HG03469 (cell line): ENCODE results near the gene DYNC1LI1.

Experiments used
- ATAC-seq: cut with Tn5 transposase; IDR thresholded peaks from one replicate; pipeline ENCODE4 v1.9.1; 2021; ENCODE audit warnings: mild to moderate bottlenecking, moderate library complexity, moderate number of reproducible peaks; ENCODE audit not compliant: unreplicated experiment

The DYNC1LI1 gene

DNA sequence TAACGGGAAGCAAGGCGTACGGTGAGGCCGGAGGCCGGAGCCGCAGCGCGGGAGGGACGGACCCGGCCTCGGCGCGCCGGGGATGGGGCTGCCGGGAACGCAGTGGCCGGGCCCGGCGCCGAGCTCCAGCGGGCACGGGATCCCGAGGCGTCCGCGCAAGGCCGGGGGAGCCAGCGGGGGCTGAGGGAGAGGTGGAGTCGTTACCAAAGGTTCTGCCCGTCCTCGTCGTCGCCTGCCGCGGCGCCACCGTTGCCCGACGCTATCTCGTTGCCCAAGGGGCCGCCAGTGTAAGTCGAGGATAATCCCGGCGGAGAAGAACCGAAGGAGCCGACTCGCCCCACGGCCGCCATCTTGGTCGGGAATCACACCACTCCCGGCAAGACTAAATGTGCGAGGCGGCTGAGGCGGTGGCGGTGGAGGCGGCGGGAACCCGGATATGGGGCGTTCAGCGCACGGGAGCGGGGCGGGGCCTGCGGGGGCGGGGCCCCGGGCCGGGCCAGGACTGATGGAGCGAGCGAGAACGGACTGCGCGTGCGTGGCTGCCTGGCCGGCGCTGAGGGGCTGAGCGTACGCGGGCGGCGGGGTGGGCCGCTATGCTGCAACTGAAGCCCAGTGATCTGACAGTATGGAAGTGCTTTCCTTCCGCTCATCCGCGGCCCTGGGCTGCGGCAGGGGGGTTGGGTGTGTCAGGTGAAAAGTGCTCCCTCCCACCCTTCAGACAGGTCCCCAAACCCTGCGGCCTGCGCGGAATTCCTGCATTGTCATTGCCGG, at the start of gene DYNC1LI1:
Gene DYNC1LI1 (minus strand): TSS at position 438 of the 771 bp plus-strand sequence. CDS start 88 bp downstream, at position 350.
- ATAC-seq = peak; percentile 75

DNA sequence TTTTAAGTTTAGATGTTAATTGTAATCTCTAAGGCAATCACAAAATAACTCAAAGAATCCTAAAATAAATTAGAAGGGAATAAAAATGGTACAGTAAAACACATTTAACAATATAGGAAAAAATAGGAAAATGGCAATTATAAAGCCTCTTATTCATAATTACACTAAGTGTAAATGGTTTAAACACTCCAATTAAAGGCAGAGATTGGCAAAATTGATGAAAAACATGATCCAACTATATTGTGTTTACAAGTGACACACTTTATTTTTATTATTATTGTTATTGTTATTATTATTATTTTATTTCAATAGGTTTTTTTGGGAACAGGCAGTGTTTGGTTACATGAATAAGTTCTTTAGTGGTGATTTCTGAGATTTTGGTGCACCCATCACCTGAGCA, 48.7 kb upstream of the DYNC1LI1 start:
- no peak for ATAC-seq

DNA sequence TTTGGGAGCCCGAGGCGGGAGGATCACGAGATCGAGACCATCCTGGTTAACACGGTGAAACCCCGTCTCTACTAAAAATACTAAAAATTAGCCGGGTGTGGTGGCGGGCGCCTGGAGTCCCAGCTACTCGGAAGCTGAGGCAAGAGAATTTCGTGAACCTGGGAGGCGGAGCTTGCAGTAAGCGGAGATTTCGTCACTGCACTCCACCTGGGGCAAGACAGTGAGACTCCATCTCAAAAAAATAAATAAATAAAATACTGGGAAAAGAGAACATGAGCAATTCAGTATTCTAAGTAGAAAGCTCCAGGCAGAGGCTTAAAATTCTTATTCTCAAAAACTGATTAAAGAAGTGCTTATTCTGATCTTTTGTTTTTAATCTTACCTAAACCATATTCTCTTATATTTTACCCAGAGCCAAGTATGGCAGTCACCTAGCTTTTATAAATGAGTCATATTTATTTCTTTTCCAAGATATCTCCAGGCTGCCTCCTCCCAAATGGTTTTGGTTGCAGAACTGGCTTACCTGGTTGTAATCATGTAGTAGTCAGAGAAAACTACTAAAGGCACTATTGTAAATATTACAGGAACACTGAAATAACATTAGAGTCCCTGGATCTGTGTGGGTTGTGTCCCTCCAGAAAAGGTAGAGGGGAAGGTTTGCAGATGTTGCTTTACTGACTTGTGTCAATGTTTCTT, 45.8 kb upstream of the DYNC1LI1 start:
- no peak for ATAC-seq

DNA sequence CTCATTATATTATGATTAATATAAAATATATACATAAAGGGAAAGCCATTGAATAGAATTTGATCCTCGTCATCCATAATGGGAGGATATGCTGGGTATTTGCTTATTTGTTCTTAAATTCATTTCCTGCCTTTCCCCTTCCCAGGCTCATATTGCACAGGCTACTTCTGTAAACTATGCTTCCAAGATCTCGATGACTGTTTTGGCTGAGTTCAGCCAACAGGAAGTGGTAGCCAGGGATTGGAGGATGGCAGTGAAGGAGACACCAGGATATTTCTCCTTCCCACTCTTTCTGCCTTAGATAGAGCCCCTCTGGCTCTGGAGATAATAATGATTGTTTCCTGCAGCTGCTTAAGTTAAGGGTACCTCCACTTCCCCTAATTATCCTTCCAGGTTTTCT, 44.3 kb upstream of the DYNC1LI1 start:
- no peak for ATAC-seq

DNA sequence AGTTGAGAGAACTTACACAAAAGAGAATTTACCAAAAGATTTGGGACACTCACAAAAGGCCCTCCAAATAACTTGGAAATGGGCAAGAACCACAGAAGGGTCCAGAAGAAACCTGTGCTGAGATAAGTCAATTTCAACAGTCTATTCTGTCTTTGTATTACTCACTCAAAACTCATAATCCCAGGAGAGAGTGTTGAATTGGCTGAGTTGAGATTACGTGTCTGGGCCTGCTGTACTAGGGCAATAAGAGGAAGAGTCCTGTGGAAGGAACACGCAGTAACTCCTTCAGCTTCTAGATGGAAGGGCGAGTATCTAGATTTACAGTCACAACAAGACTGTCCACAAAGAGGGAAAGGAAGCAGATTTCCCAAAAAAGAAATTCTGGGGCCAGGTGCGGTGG, 42.5 kb upstream of the DYNC1LI1 start:
- ATAC-seq = no peak

DNA sequence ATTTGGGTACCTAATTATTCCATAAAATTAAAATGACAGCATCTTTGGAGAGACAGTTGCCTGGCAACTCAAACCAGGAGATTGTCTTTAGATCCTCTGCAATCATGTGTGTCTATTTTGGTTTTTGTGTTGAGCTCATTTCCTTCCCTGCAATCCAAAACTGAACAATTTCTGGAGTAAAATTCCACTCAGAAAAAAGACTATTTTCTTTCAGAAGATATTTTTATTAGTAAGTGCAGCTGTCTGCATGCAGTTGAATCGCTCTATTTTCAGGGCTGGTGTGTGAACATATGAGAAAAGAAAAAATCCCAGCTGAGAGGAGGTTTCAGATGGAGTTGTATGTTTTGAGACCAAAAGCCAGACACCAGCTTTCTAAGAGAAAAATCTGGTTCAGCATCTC, 41.9 kb upstream of the DYNC1LI1 start:
- ATAC-seq = no peak

DNA sequence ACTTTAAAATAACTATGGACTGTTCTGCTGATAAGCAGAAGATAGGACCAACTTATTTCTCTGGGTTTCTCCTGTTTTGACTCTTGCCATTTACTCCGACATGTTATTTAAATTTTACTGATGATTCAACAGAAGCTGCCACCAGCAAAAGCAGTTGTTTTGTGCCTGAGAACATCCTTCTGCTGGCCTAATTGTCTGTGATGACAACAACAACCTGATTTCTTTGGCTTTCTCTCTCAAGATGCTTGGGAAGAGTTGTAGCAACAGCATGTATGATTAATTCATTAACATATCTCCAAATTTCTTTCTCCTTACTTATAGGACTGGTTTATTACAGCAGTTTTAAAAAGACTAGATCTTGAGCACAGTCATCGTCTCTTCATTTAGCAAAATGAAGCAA, 36.9 kb upstream of the DYNC1LI1 start:
- no peak for ATAC-seq

DNA sequence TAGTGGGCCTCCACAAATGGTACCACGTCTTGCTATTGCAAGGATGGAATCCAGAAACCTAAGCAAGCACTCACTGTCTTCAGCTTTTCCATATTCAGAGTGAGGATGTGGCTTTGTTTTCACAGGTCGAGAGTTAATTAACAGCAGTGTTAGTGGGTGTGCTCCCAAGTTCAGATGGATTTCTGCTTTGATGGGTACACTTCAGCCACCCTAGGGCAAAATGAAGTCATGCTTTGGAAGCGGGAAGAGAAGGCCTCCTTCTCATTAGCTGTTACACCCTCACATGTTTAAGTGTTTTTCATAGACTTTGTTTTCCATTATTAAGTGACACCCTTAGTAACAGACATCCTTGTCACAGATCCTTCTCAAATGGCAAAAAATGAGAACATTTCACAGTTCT, 36.3 kb upstream of the DYNC1LI1 start:
- no peak for ATAC-seq

DNA sequence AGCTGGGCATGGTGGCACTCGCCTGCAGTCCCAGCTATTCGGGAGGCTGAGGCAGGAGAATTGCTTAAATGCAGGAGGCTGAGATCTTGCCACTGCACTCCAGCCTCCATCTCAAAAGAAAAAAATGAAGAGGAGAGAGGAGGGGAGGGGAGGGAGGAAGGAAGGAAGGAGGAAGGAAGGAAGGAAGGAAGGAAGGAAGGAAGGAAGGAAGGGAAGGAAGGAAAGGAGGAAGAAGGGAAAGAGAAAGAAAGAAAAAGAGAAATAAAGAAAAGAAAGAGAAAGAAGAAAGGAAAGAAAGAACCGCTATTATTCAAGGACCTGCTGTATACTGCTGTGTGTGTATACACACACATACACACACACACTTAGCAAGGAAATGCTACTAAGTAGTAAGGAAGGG, 35.6 kb upstream of the DYNC1LI1 start:
- no peak for ATAC-seq

DNA sequence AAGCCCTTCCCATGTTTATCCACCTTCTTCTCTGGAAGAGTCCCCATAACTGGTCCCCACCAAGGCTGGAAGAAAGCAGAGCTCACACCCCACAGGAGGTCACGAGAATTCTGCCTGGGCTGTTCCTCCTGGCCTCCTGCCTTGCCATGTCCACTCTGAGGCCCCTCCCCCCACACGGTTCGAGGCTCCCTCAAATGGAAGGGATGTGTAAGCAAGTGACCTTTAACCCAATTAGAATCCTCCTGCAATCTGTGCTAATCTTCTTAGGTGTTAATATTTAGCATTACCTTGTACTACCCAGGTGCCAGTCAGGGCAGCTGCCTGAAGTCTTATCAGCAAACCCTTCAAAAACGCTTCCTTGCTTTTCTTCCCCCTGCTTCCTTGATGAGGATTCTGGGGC, 32.4 kb upstream of the DYNC1LI1 start:
- ATAC-seq = no peak

DNA sequence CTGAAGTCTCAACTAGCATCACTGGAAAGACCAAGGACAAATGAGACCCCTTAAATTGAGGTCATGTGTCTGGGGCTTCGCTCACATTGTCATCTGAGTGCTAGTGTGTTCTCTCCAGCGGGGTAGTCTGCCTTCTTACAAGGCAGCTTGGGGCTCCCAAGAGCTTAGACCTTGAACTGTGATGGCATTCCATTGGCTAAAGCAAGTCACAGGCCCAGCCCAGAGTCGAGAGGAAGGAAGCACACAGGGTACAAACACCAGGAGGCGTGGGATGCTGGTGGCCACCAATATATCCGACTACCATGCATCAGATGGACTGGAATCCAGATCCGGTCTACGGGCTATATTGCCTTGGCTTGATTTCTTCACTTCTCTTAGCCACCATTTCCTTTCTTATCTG, 31.5 kb upstream of the DYNC1LI1 start:
- no peak for ATAC-seq

DNA sequence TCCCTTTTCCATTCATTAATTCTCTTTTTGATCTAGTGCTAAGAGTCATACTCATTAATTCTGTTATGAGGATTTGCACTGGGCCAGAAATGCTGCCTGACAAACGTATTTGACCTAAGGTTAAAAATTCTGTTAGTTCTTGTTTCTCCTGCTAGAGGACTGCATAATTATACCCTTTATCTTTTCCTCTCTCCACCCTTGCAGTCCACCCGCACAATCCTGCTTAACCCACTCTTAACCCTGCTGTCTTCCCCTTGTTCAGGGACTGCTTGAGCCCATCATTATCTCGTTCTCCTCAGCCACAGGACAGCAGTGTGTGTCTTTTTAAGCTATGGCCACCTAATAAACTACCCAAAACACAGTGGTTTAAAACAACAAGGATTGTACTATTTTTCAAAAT, 31.1 kb upstream of the DYNC1LI1 start:
- ATAC-seq = no peak

DNA sequence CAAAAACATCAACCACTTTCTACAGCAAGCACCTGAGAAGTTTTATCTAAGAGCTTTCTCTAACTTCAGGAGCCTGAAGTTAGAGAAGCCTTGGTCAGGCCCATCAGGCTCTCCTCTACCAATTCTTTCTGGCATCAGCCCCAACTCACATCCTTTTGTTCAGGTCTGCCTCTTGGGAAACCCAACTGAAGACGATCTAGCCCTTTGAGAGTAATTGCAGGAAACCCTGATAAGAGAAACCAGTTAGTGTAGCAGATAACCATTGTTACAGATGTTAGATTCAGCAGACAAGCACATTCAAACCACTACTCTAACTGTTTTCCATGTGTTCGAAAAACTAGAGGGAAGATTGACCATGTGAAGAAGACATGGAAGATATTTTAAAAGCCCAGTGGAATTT, 27.0 kb upstream of the DYNC1LI1 start:
- no peak for ATAC-seq

DNA sequence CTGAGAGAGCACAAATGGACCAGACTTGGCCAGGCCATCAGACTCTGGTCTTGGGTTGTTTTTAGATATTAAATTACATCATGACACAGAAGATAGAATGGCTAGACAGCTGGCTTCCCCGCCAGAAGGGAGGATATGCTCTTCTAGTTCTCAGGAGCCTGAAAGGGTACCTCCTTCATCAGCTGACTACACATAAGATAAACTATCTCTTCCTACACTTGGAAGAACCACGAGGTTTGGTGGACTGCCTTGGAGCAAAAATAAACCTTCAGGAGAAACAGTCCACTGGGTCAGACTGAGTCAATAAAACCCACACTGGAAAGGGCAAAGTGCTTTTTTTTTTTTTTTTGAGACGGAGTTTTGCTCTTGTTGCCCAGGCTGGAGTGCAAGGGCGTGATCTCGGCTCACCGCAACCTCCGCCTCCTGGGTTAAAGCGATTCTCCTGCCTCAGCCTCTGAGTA, 26.3 kb upstream of the DYNC1LI1 start:
- no peak for ATAC-seq

DNA sequence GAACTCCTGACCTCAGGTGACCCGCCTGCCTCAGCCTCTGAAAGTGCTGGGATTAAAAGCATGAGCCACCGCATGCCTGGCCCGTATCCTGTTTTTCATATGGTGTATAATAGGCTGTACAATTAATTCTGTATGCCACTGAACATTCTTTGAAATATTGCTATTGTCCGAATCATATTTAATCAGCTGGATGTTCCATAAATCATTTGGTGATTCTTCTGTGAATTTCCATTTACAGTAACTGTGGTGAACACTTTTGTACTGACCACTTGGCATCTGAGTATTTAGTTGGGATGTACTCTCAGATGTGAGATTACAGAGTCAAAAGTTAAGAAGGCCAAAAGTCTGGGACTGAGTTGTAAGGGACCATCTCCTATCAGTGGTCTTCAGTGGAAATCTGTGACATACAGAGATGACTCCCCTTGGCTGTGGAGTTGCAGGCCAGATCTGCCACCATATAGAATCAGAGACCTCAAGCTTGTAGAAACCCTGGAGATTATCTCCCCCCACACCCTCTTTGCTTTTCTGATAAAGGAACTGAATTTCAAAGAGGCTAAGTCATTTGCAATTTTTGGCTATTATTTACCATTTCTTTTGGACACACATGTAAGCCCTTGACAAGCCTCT, 25.7 kb upstream of the DYNC1LI1 start:
- ATAC-seq = no peak

DNA sequence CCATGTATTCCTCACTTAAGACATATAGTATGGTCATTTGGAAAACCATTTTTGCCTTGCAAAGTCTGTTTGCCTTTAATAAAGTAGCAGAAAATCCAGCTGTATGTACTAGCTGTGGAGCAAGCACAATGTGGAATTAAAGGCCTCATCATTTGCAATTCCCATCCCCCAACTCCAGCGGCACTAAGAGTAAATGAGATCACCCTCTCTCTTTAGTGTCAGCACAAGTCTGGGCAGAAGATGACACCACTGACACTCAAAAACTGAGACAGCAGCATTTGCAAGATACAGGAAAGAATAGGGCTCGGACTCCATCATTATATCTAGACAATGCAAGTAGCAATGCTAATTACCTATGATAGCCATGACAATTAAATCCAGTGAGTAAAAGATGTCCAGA, 24.7 kb upstream of the DYNC1LI1 start:
- no peak for ATAC-seq

DNA sequence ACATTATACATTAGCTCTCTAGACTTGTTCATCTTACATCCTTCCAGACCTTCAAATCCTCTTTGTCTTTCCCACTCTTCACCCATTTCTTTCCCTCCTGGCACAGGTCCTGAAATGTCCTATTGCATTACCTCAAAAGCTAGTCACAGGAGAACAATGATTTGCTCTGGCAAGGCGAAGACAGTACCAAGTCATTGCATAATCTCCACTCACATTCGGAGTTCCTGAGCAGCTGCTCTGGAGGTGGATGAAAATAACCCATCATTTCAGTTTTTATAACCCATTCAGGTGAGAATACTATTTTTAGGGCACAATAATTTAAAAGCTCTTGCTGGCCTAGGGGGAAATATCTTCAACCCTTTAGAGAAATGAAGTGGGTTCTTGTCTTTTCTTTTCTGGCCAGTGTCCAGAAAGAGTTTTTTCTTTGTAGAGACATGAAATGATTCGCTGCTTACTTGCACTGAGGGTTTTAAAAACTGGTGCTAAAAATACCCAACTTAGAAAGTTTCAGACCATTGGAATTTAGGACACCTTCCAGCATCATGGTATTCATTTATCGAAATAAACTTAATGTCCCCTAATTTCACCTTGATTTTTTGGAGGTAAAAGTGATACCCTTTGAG, 23.4 kb upstream of the DYNC1LI1 start:
- ATAC-seq = no peak

DNA sequence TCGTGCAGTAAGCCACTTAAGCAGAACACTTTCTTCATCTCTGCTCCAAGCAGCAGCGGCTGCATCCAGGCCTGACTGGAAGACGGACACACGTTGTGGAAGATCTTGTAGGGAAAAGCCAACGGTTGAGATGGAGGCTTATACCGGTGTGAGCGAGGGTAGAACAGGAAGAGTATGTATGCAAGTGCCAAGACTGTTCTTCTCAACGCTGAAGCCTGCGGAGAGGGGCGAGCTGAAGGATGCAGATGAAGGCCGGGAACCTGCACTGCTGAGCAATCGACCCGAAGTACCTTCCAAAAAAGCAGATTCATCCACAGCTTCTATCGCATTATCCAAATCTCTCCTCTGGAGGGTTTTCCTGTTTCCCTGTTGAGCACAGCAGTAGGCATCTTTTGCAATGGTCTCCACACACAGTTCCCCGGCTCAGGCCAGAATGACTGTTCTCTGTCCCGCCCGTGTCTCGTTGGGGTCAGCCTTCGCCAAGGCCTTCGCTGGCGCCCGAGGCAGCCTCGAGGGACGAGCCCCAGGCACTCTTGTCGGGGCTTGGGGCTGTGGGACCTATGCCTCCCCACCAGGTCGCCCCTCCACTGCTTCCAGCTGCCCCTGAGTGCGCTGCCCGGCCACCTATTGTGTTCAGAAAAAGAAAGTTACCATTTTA, 22.2 kb upstream of the DYNC1LI1 start:
- no peak for ATAC-seq

DNA sequence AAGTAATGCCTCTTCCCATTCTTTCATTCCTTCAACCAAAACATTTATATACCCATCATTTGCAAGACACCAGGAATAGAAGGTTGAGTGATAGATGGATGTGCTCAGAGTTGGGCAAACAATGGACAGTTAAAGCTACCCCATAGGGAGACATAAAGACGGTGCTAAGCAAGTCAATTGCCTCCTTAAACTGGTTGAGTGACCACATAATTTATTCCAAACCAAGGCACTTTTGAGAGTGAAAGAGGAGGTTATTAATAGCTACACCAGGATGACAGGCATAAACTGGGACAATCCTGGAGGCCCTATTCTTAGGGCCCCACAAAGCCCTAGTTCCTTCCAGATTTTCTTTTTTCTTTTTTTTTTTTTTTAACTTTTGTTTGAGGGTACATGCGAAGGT, 21.4 kb upstream of the DYNC1LI1 start:
- no peak for ATAC-seq

DNA sequence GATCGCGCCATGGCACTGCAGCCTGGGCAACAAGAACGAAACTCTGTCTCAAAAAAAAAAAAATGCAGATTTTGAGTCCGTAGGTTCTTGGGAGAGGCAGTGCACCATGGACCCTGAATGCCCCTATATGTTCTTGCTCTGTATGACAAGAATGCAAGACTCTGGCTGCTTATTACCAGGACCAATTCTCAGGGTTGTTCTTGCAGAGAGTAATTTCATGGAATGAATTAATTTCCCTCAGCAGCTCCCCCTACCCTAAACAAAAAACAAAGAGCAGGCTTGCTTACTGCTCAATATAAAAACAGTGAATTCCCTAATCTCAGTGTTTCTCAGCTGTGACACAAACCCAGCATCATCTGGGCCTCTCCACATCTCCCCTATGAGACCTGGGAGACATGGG, 20.5 kb upstream of the DYNC1LI1 start:
- ATAC-seq = no peak

DNA sequence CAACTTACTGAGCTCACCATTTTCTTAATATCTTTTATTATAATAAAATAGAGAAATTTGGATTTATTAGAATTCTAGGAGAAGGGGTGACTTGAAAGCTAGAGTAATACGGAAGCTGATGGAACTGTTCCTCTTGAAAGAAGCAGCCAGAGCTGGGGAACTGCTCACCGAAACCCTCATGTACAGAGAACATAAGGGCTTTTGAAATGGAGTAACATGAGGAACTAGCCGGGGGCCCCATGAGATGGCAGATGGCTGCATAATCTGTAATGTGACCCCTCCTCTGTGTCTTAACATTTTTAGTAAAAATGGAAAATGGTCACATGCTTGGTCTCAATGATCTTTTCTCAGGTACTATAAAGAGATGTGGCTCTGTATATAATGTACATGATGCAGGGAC, 15.7 kb upstream of the DYNC1LI1 start:
- no peak for ATAC-seq
